SK-N-SH treated with all-trans-retinoic acid at 6 μM for 48 hours (cell line): ENCODE measurements around the gene MMP20.

Source experiments
- ARNTL ChIP-seq: fragments of 450-650 bp; formaldehyde crosslinking; IDR thresholded peaks from 2 replicates; pipeline ENCODE4 v1.5.0; 2020; ENCODE audit warnings: low read depth, mild to moderate bottlenecking, moderate library complexity, borderline replicate concordance
- RARB ChIP-seq: fragments of 250-450 bp; sonication (Bioruptor Pico); IDR thresholded peaks from 2 replicates; pipeline ENCODE4 v1.8.0; 2021; ENCODE audit warnings: mild to moderate bottlenecking, moderate library complexity
- TOX ChIP-seq: fragments of 250-450 bp; sonication (Bioruptor Pico); IDR thresholded peaks from 2 replicates; pipeline ENCODE4 v1.8.0; 2021; ENCODE audit warnings: mild to moderate bottlenecking, moderate library complexity, borderline replicate concordance
- ZC3H10 ChIP-seq: fragments of 250-450 bp; sonication (Bioruptor Pico); IDR thresholded peaks from 2 replicates; pipeline ENCODE4 v1.5.1; 2021; ENCODE audit warnings: mild to moderate bottlenecking, moderate library complexity
- TF ChIP-seq, protein P1 (sequence below): fragments of 250-450 bp; sonication (Bioruptor Pico); IDR thresholded peaks from 2 replicates; pipeline ENCODE4 v1.5.1; 2021; ENCODE audit warnings: mild to moderate bottlenecking, moderate library complexity

DNA sequence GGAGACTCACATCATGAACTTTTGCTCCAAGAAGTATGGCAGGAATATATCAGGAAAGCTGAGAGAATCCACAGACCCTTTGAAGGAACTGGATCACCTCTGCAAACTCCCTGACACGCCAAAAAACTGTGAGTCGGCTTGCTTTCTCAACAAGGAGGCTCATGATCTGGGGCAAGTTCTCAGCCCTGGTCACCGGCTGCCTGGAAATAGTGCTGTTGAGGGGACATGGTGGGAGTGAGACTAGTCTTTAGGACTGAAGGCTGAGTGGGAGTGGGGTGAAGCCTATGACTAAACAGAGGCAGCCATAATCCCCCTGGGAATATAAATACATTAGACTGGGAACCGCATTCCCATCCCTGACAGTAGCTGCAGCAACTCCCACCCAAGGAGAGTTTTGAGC is 86.2 kb downstream of the MMP20 start:
- TF ChIP-seq ARNTL (CRISPR knock-in tag) = no peak
- TF ChIP-seq, protein P1, sequence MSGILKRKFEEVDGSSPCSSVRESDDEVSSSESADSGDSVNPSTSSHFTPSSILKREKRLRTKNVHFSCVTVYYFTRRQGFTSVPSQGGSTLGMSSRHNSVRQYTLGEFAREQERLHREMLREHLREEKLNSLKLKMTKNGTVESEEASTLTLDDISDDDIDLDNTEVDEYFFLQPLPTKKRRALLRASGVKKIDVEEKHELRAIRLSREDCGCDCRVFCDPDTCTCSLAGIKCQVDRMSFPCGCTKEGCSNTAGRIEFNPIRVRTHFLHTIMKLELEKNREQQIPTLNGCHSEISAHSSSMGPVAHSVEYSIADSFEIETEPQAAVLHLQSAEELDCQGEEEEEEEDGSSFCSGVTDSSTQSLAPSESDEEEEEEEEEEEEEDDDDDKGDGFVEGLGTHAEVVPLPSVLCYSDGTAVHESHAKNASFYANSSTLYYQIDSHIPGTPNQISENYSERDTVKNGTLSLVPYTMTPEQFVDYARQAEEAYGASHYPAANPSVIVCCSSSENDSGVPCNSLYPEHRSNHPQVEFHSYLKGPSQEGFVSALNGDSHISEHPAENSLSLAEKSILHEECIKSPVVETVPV = no peak
- no peak for TF ChIP-seq RARB
- TF ChIP-seq ZC3H10 (CRISPR knock-in tag) = no peak
- no peak for TF ChIP-seq TOX
